IPS DF 4.7 (cell line): ENCODE measurements around the gene FAM124A.

Experiments
- DNase-seq: peaks from one replicate; pipeline ENCODE4 v3.0.0-alpha.2; 2013; ENCODE audit warnings: low spot score; ENCODE audit errors: extremely low read depth

Gene FAM124A

DNA sequence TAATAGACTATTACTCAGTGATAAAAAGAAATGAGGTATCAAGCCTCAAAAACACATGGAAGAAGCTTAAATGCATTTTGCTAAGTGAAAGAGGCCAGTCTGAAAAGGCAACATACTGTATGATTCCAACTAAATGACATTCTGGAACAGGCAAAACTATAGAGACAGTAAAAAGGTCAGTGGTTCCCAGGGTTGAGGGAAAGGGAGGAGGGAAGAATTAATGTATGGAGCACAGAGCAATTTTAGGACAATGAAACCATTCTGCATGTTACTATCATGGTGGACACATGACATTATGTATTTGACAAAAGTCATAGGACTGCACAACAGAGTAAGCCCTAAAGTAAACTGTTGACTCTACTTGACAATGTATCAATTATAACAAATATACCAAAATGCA is 111.6 kb downstream of the FAM124A start:
- no peak for DNase-seq
